HepG2 (cell line): ENCODE results near the gene IFI35. TPM values are rescaled to one million over a fixed set of nuclear protein-coding genes. Genes with fewer than 3 reads are reported as not detected.

Experiments used
- ATF7-NPFF ChIP-seq: sonication (generic); formaldehyde crosslinking; IDR thresholded peaks from 2 replicates; pipeline ENCODE4 v1.8.1; 2023; ENCODE audit warnings: mild to moderate bottlenecking, low read depth, missing genetic modification reagents, moderate library complexity
- RBM39 ChIP-seq: fragments of 200-400 bp; formaldehyde crosslinking; IDR thresholded peaks from one replicate; pipeline ENCODE4 v1.6.1; 2018; ENCODE audit warnings: antibody characterized with exemption, mild to moderate bottlenecking, low read depth, low read length; ENCODE audit not compliant: poor library complexity, severe bottlenecking
- ZC3H4 ChIP-seq: sonication (generic); formaldehyde crosslinking; IDR thresholded peaks from 2 replicates; pipeline ENCODE4 v1.4.0; 2020; ENCODE audit warnings: missing genetic modification reagents, borderline replicate concordance
- ZNF629 ChIP-seq: sonication (generic); formaldehyde crosslinking; conservative IDR thresholded peaks from 2 replicates; pipeline ENCODE4 v1.5.0; 2020; ENCODE audit warnings: missing genetic modification reagents
- ZNF781 ChIP-seq: sonication (generic); formaldehyde crosslinking; IDR thresholded peaks from 2 replicates; pipeline ENCODE4 v1.5.1; 2020; ENCODE audit warnings: borderline replicate concordance, mild to moderate bottlenecking, missing genetic modification reagents; ENCODE audit errors: not compliant biosample characterization
- polyA plus RNA-seq, 8 experiments: library from polyadenylated mRNA; depleted of rRNA in 3 of 8; stranded (reverse) in 7 of 8; unstranded in 1 of 8; fragments of >200 nt; fragmentation: Illumina TruSeq in 4 of 8; extraction: Trizol in 4 of 8; gene quantifications; 2 replicates each; pipeline versions ENCODE4 v1.2.1 to v1.2.3, GENCODE V29; 2011 to 2016; ENCODE audit warnings: low read depth in 4 of 8, missing spikeins in 1 of 8, mixed read lengths in 1 of 8; ENCODE audit not compliant: insufficient read depth in 1 of 8
- total RNA-seq, 5 experiments: library from RNA; depleted of rRNA; stranded (reverse); fragments of >200 nt; fragmentation: Illumina TruSeq; extraction: Trizol; gene quantifications; 2 replicates each; pipeline ENCODE4 v1.2.3, GENCODE V29; 2016; ENCODE audit warnings: low read depth in 1 of 5
- TF ChIP-seq, protein P1 (sequence below): sonication (generic); formaldehyde crosslinking; IDR thresholded peaks from 2 replicates; pipeline ENCODE4 v1.4.0; 2020; ENCODE audit warnings: missing genetic modification reagents, borderline replicate concordance
- TF ChIP-seq, protein P2 (sequence below): sonication (generic); formaldehyde crosslinking; IDR thresholded peaks from 2 replicates; pipeline ENCODE4 v1.4.0; 2020; ENCODE audit warnings: mild to moderate bottlenecking, low read depth, missing genetic modification reagents
- TF ChIP-seq, protein P3 (sequence below): sonication (generic); formaldehyde crosslinking; IDR thresholded peaks from 2 replicates; pipeline ENCODE4 v1.4.0; 2020; ENCODE audit warnings: low read depth, missing genetic modification reagents
- TF ChIP-seq, protein P4 (sequence below): sonication (generic); formaldehyde crosslinking; IDR thresholded peaks from 2 replicates; pipeline ENCODE4 v1.8.1; 2023; ENCODE audit warnings: mild to moderate bottlenecking, inconsistent platforms, moderate library complexity, missing genetic modification reagents, borderline replicate concordance
- TF ChIP-seq, protein P5 (sequence below): sonication (generic); formaldehyde crosslinking; IDR thresholded peaks from 2 replicates; pipeline ENCODE4 v1.4.0; 2020; ENCODE audit warnings: mild to moderate bottlenecking, missing genetic modification reagents, borderline replicate concordance

The IFI35 gene
- total and polyA plus RNA-seq, 2 of the 13 experiments (the other 11 are each of a cell fraction or from before 2014, with no cell fraction given) = 28.9 to 38.1 TPM

DNA sequence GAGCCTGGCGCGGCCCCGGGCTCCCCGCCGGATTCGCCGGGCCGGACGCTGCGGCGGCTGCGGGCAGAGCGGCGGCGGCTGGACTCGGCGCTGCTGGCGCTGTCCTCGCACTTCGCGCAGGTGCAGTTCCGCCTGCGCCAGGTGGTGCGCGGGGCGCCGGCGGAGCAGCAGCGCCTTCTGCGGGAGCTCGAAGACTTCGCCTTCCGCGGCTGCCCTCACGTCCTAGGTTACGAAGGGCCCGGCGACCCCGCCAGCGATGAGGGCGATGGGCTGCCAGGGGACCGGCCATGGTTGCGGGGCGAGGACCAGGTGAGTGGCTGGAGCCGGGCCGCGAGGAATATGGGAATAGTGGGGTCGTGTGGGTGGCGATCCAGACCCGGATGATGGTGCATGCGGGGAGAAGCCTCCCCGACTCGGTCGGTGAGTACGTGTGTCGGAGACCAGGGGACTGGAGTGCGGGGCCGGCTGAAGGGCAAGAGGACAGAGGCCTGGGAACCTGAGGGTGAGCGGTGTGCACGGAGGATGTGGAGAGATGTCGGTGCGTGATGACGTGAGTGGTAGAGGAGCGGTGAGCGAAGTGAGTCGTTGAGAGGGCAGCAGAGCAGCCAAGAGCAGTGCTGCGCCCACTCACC lies 25.7 kb upstream of the IFI35 start (continued):
- TF ChIP-seq, protein P1, sequence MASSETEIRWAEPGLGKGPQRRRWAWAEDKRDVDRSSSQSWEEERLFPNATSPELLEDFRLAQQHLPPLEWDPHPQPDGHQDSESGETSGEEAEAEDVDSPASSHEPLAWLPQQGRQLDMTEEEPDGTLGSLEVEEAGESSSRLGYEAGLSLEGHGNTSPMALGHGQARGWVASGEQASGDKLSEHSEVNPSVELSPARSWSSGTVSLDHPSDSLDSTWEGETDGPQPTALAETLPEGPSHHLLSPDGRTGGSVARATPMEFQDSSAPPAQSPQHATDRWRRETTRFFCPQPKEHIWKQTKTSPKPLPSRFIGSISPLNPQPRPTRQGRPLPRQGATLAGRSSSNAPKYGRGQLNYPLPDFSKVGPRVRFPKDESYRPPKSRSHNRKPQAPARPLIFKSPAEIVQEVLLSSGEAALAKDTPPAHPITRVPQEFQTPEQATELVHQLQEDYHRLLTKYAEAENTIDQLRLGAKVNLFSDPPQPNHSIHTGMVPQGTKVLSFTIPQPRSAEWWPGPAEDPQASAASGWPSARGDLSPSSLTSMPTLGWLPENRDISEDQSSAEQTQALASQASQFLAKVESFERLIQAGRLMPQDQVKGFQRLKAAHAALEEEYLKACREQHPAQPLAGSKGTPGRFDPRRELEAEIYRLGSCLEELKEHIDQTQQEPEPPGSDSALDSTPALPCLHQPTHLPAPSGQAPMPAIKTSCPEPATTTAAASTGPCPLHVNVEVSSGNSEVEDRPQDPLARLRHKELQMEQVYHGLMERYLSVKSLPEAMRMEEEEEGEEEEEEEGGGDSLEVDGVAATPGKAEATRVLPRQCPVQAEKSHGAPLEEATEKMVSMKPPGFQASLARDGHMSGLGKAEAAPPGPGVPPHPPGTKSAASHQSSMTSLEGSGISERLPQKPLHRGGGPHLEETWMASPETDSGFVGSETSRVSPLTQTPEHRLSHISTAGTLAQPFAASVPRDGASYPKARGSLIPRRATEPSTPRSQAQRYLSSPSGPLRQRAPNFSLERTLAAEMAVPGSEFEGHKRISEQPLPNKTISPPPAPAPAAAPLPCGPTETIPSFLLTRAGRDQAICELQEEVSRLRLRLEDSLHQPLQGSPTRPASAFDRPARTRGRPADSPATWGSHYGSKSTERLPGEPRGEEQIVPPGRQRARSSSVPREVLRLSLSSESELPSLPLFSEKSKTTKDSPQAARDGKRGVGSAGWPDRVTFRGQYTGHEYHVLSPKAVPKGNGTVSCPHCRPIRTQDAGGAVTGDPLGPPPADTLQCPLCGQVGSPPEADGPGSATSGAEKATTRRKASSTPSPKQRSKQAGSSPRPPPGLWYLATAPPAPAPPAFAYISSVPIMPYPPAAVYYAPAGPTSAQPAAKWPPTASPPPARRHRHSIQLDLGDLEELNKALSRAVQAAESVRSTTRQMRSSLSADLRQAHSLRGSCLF (CRISPR knock-in tag) = no peak
- TF ChIP-seq ZNF781 (CRISPR knock-in tag) = peak; percentile 48
- TF ChIP-seq, protein P2, sequence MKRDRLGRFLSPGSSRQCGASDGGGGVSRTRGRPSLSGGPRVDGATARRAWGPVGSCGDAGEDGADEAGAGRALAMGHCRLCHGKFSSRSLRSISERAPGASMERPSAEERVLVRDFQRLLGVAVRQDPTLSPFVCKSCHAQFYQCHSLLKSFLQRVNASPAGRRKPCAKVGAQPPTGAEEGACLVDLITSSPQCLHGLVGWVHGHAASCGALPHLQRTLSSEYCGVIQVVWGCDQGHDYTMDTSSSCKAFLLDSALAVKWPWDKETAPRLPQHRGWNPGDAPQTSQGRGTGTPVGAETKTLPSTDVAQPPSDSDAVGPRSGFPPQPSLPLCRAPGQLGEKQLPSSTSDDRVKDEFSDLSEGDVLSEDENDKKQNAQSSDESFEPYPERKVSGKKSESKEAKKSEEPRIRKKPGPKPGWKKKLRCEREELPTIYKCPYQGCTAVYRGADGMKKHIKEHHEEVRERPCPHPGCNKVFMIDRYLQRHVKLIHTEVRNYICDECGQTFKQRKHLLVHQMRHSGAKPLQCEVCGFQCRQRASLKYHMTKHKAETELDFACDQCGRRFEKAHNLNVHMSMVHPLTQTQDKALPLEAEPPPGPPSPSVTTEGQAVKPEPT (CRISPR knock-in tag) = no peak
- no peak for TF ChIP-seq ZC3H4
- TF ChIP-seq, protein P3, sequence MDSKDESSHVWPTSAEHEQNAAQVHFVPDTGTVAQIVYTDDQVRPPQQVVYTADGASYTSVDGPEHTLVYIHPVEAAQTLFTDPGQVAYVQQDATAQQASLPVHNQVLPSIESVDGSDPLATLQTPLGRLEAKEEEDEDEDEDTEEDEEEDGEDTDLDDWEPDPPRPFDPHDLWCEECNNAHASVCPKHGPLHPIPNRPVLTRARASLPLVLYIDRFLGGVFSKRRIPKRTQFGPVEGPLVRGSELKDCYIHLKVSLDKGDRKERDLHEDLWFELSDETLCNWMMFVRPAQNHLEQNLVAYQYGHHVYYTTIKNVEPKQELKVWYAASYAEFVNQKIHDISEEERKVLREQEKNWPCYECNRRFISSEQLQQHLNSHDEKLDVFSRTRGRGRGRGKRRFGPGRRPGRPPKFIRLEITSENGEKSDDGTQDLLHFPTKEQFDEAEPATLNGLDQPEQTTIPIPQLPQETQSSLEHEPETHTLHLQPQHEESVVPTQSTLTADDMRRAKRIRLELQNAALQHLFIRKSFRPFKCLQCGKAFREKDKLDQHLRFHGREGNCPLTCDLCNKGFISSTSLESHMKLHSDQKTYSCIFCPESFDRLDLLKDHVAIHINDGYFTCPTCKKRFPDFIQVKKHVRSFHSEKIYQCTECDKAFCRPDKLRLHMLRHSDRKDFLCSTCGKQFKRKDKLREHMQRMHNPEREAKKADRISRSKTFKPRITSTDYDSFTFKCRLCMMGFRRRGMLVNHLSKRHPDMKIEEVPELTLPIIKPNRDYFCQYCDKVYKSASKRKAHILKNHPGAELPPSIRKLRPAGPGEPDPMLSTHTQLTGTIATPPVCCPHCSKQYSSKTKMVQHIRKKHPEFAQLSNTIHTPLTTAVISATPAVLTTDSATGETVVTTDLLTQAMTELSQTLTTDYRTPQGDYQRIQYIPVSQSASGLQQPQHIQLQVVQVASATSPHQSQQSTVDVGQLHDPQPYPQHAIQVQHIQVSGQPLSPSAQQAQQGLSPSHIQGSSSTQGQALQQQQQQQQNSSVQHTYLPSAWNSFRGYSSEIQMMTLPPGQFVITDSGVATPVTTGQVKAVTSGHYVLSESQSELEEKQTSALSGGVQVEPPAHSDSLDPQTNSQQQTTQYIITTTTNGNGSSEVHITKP (CRISPR knock-in tag) = no peak
- TF ChIP-seq, protein P4, sequence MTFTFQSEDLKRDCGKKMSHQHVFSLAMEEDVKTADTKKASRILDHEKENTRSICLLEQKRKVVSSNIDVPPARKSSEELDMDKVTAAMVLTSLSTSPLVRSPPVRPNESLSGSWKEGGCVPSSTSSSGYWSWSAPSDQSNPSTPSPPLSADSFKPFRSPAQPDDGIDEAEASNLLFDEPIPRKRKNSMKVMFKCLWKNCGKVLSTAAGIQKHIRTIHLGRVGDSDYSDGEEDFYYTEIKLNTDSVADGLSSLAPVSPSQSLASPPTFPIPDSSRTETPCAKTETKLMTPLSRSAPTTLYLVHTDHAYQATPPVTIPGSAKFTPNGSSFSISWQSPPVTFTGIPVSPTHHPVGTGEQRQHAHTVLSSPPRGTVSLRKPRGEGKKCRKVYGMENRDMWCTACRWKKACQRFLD = no peak; the same call in 1 of the 2 replicates
- TF ChIP-seq RBM39 = peak; percentile 41
- TF ChIP-seq, protein P5, sequence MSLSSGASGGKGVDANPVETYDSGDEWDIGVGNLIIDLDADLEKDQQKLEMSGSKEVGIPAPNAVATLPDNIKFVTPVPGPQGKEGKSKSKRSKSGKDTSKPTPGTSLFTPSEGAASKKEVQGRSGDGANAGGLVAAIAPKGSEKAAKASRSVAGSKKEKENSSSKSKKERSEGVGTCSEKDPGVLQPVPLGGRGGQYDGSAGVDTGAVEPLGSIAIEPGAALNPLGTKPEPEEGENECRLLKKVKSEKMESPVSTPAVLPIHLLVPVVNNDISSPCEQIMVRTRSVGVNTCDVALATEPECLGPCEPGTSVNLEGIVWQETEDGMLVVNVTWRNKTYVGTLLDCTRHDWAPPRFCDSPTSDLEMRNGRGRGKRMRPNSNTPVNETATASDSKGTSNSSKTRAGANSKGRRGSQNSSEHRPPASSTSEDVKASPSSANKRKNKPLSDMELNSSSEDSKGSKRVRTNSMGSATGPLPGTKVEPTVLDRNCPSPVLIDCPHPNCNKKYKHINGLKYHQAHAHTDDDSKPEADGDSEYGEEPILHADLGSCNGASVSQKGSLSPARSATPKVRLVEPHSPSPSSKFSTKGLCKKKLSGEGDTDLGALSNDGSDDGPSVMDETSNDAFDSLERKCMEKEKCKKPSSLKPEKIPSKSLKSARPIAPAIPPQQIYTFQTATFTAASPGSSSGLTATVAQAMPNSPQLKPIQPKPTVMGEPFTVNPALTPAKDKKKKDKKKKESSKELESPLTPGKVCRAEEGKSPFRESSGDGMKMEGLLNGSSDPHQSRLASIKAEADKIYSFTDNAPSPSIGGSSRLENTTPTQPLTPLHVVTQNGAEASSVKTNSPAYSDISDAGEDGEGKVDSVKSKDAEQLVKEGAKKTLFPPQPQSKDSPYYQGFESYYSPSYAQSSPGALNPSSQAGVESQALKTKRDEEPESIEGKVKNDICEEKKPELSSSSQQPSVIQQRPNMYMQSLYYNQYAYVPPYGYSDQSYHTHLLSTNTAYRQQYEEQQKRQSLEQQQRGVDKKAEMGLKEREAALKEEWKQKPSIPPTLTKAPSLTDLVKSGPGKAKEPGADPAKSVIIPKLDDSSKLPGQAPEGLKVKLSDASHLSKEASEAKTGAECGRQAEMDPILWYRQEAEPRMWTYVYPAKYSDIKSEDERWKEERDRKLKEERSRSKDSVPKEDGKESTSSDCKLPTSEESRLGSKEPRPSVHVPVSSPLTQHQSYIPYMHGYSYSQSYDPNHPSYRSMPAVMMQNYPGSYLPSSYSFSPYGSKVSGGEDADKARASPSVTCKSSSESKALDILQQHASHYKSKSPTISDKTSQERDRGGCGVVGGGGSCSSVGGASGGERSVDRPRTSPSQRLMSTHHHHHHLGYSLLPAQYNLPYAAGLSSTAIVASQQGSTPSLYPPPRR (CRISPR knock-in tag) = peak; percentile 38; the same call in 1 of the 2 replicates
- no peak for TF ChIP-seq ZNF629
- TF ChIP-seq ATF7-NPFF (CRISPR knock-in tag) = peak; percentile 94; the same call in 1 of the 2 replicates
